Fibroblast of lung (primary cell): ENCODE measurements around the gene CNTN4. TPM values are rescaled to one million over a fixed set of nuclear protein-coding genes. Genes with fewer than 3 reads are reported as not detected.

Experiments used
- DNase-seq, 2 donors: peaks; one replicate each; pipeline versions ENCODE4 v3.0.0 to v3.0.0-alpha.2; 2010; ENCODE audit warnings: low read depth in 2 of 2
- H2AFZ ChIP-seq: 2 replicates; pipeline ENCODE4 v1.5.1; 2012; ENCODE audit warnings: low read length, control low read depth, inconsistent platforms
- H3K27ac ChIP-seq: 2 replicates; pipeline ENCODE4 v1.5.1; 2011; ENCODE audit warnings: low read length, control low read depth; ENCODE audit not compliant: insufficient read depth
- H3K27me3 ChIP-seq: 2 replicates; pipeline ENCODE4 v1.5.1; 2011; ENCODE audit warnings: mild to moderate bottlenecking, low read length; ENCODE audit not compliant: control insufficient read depth, insufficient read depth
- H3K36me3 ChIP-seq: 2 replicates; pipeline ENCODE4 v1.5.1; 2011; ENCODE audit warnings: low read length; ENCODE audit not compliant: control insufficient read depth, insufficient read depth
- H3K4me1 ChIP-seq: 2 replicates; pipeline ENCODE4 v1.5.1; 2011; ENCODE audit warnings: low read length; ENCODE audit not compliant: control insufficient read depth, insufficient read depth; ENCODE audit errors: extremely low read depth
- H3K4me2 ChIP-seq: 2 replicates; pipeline ENCODE4 v1.5.1; 2011; ENCODE audit warnings: low read length, control low read depth; ENCODE audit not compliant: insufficient read depth; ENCODE audit errors: extremely low read depth
- H3K4me3 ChIP-seq, 4 experiments: fragments of 200-600 bp in 1 of 4; sonication (generic) in 1 of 4; replicated peaks in 1 of 4; 2 replicates each; pipeline ENCODE4 v1.5.1; 2011 to 2016; ENCODE audit warnings: low read length in 4 of 4, low read depth in 3 of 4, mild to moderate bottlenecking in 3 of 4, control low read depth in 2 of 4, inconsistent platforms in 1 of 4, mixed read lengths in 1 of 4; ENCODE audit not compliant: insufficient read depth in 1 of 4; ENCODE audit errors: control extremely low read depth in 1 of 4
- H3K79me2 ChIP-seq: 2 replicates; pipeline ENCODE4 v1.5.1; 2012; ENCODE audit warnings: mild to moderate bottlenecking, low read length, inconsistent platforms; ENCODE audit not compliant: control insufficient read depth, insufficient read depth
- H3K9ac ChIP-seq: 2 replicates; pipeline ENCODE4 v1.5.1; 2011; ENCODE audit warnings: mild to moderate bottlenecking, low read length, control low read depth; ENCODE audit not compliant: insufficient read depth
- H3K9me3 ChIP-seq: 2 replicates; pipeline ENCODE4 v1.5.1; 2012; ENCODE audit warnings: low read depth, low read length; ENCODE audit not compliant: control insufficient read depth, insufficient read depth
- H4K20me1 ChIP-seq: 2 replicates; pipeline ENCODE4 v1.5.1; 2011; ENCODE audit warnings: low read length; ENCODE audit not compliant: control insufficient read depth, insufficient read depth; ENCODE audit errors: extremely low read depth
- EZH2 ChIP-seq: IDR thresholded peaks from 2 replicates; pipeline ENCODE4 v1.5.1; 2012; ENCODE audit warnings: low read length, control low read depth, mild to moderate bottlenecking; ENCODE audit errors: missing control alignments
- polyA plus RNA-seq, 2 donors: library from polyadenylated mRNA; depleted of rRNA in 1 of 2; stranded (reverse) in 1 of 2; unstranded in 1 of 2; fragments of >200 nt; gene quantifications; 2 replicates each; pipeline ENCODE4 v1.2.1, GENCODE V29; 2011 to 2012; ENCODE audit warnings: missing spikeins in 1 of 2
- total RNA-seq: library from RNA; depleted of rRNA; stranded (reverse); fragments of >200 nt; gene quantifications from 2 replicates; pipeline ENCODE4 v1.2.1, GENCODE V29; 2014
- TF ChIP-seq, protein P1 (sequence below), 2 donors: IDR thresholded peaks in 1 of 2; conservative IDR thresholded peaks in 1 of 2; 1 replicate in 1 of 2; 2 replicates in 1 of 2; pipeline ENCODE4 v1.5.1; 2011 to 2012; ENCODE audit warnings: low read length in 2 of 2, control low read depth in 1 of 2, inconsistent platforms in 1 of 2, low read depth in 1 of 2, mild to moderate bottlenecking in 1 of 2

The CNTN4 gene
- total and polyA plus RNA-seq, 2 donors (not counting 1 experiment from before 2014, with no cell fraction given), result 0.17 to 0.69 TPM

DNA sequence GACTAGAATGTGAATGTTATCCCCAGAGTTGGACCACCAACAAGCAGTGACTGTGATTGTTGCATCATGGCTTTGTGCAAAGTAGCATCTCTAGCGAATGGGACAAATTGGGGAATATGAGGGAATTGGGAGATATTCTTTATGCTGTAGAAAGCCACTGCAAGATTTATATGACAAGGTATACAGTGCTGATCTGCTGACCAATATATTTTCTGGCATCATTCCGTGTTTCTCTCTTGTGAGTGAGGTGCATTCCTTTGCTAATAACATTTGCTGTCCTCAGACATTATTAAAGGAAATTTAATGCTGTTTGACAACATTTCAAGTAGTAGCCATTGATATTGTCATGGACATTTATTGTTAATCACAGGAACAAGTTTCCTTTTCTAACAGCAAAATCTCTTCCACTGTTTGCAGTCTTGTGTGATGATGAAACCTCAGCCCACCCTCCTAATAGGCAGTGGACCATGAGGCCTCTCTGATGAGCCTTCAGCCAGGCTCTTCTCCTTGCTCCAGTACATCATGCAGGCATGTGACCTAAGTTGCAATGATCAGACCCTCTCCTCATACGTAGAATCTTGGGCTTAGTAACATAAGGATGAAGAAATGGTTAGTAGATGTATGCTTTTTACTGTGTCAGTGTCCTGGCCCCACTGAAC is 16.1 kb downstream of the CNTN4 start:
- Histone ChIP-seq H3K27me3 (no peaks in the 10 kb centered on the region), H3K9me3 (no peaks in the 10 kb centered on the region), H3K4me1 (no peaks in the 10 kb centered on the region), H3K79me2 (no peaks in the 10 kb centered on the region), H3K4me2 (no peak overlapping the region), H4K20me1 (no peaks in the 10 kb centered on the region), H2AFZ (no peak overlapping the region), H3K4me3 (no peak overlapping the region), H3K27ac (no peak overlapping the region), H3K36me3 (no peaks in the 10 kb centered on the region), H3K9ac (no peak overlapping the region)
- TF ChIP-seq, protein P1, sequence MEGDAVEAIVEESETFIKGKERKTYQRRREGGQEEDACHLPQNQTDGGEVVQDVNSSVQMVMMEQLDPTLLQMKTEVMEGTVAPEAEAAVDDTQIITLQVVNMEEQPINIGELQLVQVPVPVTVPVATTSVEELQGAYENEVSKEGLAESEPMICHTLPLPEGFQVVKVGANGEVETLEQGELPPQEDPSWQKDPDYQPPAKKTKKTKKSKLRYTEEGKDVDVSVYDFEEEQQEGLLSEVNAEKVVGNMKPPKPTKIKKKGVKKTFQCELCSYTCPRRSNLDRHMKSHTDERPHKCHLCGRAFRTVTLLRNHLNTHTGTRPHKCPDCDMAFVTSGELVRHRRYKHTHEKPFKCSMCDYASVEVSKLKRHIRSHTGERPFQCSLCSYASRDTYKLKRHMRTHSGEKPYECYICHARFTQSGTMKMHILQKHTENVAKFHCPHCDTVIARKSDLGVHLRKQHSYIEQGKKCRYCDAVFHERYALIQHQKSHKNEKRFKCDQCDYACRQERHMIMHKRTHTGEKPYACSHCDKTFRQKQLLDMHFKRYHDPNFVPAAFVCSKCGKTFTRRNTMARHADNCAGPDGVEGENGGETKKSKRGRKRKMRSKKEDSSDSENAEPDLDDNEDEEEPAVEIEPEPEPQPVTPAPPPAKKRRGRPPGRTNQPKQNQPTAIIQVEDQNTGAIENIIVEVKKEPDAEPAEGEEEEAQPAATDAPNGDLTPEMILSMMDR (conservative IDR thresholded peaks at IDR 0.05 in 1 of 2, IDR thresholded peaks at IDR 0.05 in 1 of 2; ENCODE audit: low read depth in 1 of 2, low read length in 2 of 2), result no peak
- no peak for TF ChIP-seq EZH2
- DNase-seq, result no peak

DNA sequence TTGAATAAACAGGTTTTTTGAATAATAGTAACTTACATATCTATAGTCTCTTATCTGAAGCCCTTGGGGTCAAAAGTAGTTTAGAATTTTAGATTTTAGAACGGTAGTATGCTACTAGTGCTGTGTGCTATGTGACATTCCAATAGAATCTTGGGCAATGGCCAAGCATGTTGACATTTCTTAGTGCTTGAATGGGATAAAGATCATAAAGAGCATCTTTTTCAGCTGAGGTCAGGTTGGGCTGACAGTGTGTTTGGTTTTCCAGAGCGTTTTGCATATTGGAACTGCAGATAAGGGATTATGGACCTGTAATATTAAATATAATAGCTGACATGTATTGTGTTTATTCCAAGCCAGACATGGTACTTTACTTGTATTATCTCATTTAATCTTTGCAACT is 32.1 kb downstream of the CNTN4 start:
- TF ChIP-seq, protein P1 (conservative IDR thresholded peaks at IDR 0.05 in 1 of 2, IDR thresholded peaks at IDR 0.05 in 1 of 2; ENCODE audit: low read depth in 1 of 2, low read length in 2 of 2), result no peak
- no peak for TF ChIP-seq EZH2
- Histone ChIP-seq H3K4me3 (no peak overlapping the region), H3K27ac (no peak overlapping the region), H3K4me2 (no peak overlapping the region), H3K9ac (no peak overlapping the region), H4K20me1 (no peaks in the 10 kb centered on the region), H2AFZ (no peak overlapping the region), H3K79me2 (no peaks in the 10 kb centered on the region), H3K4me1 (no peaks in the 10 kb centered on the region), H3K27me3 (no peaks in the 10 kb centered on the region), H3K36me3 (no peaks in the 10 kb centered on the region), H3K9me3 (no peaks in the 10 kb centered on the region)
- no peak for DNase-seq

DNA sequence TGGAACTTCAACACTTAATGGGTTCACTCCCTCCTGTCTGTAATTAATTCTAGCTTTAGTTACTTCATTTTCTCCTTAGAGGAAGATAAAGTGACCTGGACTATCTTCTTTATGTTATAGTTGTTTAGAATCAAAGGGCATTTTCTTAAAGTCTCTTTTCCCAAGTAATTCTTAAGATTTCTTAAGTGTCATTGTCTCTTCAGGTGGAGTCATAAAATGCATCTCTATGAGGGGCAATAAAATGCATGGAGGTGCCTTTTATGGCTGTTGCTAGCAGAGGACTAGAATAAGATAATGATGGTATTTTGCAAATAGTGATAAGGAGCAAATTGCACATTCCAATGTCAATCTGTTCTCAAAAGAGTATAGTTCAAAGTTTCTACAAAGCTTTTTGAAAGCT is 34.5 kb downstream of the CNTN4 start:
- DNase-seq, result no peak
- TF ChIP-seq, protein P1 (conservative IDR thresholded peaks at IDR 0.05 in 1 of 2, IDR thresholded peaks at IDR 0.05 in 1 of 2; ENCODE audit: low read depth in 1 of 2, low read length in 2 of 2), result no peak
- no peak for TF ChIP-seq EZH2
- no peak overlapping the region for H3K27ac ChIP-seq

More for the DNA sequence above, 34.5 kb downstream of the CNTN4 start:
- no peak overlapping the region for H3K4me2 ChIP-seq
- no peaks in the 10 kb centered on the region for H3K9me3 ChIP-seq
- H3K9ac ChIP-seq, result no peak overlapping the region
- no peaks in the 10 kb centered on the region for H3K4me1 ChIP-seq
- no peaks in the 10 kb centered on the region for H3K27me3 ChIP-seq
- H3K36me3 ChIP-seq, result no peaks in the 10 kb centered on the region
- no peaks in the 10 kb centered on the region for H3K79me2 ChIP-seq
- H2AFZ ChIP-seq, result no peak overlapping the region
- no peak overlapping the region for H3K4me3 ChIP-seq
- H4K20me1 ChIP-seq, result no peaks in the 10 kb centered on the region
